GM12872 (cell line): ENCODE measurements around the gene THSD4.

Source experiments
- TF ChIP-seq, protein P1 (sequence below): IDR thresholded peaks from 3 replicates; pipeline ENCODE4 v1.5.1; 2011; ENCODE audit warnings: low read depth, mild to moderate bottlenecking, low read length, moderate library complexity; ENCODE audit not compliant: insufficient read depth

THSD4 gene

DNA sequence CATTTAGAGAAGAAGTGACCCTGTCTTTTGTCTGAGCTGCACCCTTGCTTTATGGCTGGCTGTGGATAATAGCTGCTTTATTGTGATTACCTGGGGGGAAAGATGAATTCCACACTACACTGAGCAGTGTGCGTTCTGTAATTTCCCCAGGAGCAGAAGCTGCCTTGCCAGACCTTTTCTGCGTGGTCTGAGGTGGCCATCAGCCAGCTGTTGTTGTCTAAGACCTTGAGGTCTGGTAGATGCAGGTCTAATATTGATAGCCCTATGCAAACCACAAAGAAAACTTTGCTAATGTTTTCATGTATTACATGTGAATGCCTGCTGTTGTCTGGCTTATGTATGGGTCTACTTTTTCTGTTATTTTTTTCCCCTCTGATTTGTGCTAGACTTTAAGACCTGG, 144.6 kb downstream of the THSD4 start:
- TF ChIP-seq, protein P1, sequence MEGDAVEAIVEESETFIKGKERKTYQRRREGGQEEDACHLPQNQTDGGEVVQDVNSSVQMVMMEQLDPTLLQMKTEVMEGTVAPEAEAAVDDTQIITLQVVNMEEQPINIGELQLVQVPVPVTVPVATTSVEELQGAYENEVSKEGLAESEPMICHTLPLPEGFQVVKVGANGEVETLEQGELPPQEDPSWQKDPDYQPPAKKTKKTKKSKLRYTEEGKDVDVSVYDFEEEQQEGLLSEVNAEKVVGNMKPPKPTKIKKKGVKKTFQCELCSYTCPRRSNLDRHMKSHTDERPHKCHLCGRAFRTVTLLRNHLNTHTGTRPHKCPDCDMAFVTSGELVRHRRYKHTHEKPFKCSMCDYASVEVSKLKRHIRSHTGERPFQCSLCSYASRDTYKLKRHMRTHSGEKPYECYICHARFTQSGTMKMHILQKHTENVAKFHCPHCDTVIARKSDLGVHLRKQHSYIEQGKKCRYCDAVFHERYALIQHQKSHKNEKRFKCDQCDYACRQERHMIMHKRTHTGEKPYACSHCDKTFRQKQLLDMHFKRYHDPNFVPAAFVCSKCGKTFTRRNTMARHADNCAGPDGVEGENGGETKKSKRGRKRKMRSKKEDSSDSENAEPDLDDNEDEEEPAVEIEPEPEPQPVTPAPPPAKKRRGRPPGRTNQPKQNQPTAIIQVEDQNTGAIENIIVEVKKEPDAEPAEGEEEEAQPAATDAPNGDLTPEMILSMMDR, result no peak

DNA sequence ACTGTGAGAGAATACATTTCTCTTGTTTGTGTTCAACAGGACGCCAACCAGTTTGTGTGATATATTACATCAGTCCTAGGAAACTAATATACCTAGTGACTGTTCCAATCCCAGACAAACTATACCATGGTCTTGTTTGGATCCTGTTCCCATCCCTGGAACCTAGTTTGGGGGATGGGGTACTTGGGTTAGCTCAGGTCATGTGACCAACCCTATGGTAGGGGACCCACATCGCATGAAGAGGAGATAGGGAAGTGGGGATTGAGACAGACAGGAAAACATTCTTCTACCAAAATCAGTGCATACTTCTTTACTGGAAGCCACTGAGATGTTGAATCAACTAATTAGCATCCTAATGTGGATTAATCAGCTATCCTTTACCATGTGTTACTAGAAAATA, 146.1 kb downstream of the THSD4 start:
- TF ChIP-seq, protein P1, result no peak

DNA sequence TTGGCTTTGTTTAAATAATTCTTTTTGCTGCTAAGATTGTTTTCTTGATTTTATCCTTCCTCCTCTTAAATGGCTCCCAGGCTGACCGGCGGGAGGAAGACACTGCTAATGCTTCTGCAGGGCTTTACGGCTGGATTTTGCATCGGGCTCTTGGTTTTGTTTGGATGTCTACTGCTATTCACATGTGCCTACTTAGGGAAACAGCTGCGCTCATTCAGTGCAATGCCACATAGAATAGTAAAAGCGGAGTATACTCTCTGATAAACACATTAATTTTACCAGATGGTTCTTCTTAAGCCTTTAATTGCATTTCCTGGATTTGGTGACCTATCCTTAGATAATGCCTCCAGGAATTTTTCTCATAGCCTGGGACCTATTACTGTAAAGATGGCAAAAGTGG, 146.6 kb downstream of the THSD4 start:
- TF ChIP-seq, protein P1, result no peak

DNA sequence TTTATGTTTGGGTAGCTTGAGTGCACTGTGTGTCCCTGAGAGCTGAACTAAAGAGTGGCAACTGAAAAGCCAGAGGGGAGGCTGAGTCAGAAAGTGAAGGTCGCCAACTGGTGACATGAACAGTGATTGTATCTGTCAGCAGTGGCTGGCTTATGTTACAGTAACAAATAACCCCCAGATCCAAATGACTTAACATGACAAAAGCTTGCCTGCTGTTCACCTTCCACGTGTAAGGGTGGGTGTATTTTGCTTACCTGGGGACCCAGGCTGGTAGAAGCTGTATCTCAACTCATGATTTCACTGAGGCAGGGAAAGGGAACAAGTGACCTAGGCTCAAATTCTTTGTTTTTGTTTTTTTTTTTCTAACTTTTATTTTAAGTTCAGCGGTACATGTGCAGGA, 147.3 kb downstream of the THSD4 start:
- TF ChIP-seq, protein P1, result no peak

DNA sequence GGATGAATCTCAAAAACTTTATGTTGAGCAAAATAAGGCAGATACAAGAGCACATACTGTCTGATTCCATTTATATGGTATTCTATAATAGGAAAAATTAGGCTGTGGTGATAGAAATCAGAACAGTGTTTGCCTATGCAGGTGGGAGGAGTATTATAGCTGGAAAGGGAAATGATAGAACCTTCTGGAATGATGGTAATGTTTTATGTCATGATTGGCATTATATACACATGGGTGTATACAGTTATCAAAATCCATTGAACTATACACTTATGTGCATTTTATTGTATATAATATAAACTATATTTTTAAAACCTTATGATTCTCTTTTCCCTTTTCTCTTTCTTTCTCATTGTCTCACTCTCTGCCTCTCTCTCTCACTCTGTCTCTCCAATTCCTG, 156.1 kb downstream of the THSD4 start:
- TF ChIP-seq, protein P1, result no peak

DNA sequence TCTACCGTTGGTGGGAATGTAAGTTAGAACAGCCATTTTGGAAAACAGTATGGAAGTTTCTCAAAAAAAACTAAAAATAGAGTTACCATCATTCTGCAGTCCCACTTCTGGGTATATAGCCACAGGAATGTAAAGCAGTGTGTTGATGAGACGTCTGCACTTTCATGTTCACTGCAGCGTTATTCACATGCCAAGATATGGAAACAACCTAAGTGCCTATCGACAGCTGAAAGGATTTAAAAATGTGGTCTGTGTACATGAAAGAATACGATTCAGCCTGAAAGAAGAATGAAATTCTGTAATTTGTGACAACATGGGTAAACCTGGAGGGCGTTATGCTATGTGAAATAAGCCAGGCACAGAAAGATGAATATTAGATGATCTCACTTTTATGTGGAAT, 157.7 kb downstream of the THSD4 start:
- TF ChIP-seq, protein P1, result no peak

DNA sequence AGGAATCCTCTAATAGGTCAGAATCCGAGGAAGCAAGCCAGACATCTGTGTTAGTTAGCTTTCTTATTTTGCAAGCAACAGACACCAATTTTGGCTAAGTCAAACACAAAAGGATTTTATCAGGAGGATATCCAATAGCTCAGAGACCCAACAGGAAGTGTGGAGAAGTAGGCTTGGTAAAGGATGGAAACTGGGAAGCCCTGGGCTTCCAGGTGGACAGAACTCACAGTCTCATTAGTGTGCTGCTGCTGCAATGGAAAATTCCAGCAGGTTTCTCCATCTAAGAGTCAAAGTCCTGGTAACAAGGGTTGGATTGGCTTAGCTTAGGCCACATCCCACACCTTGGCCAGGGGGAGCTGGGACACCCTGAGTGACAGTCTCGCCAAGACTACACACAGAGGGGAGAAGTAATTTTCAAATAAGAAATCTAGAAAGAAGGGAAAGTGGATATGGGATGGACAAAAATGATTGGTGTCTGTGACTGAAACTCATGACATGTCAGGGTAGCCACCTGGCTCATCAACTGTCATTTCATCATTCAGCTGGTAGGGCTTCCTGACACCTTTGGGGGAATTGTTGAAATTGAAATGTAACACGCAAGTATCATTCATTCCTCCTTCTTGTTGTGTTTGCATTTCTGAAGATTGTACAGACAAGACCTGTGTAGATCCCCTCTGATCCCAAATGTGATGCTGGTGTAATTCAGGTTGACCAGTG, 158.6 kb downstream of the THSD4 start:
- TF ChIP-seq, protein P1, result no peak

DNA sequence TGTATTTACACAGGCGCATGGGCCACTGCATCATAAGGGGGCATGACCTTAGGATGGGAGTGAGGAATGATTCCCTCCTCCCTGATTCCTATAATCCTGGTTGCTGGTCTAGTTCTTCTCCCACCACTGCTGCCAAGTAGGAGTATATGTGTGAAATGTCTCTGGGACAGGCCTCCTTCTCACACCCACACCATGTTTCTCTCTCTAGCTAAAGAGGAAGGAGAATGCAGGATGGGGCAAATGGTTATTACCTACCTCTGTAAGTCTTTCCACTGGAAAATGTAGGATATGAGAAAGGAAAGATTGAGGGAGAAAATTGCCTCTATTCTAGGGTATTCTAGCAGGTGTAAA, 159.2 kb downstream of the THSD4 start:
- TF ChIP-seq, protein P1, result no peak
